ENCODE results near the gene TSPAN1.
A peak's percentile ranks its signal among the peaks of the same experiment; 100 is the strongest.
"Not testable (repeated sequence)": the region's sequence is repeated elsewhere in the genome, so short reads cannot be mapped to it uniquely, and the experiment has no call there.

Gene TSPAN1

GRCh38 chr1:46219551-46220520, 44.9 kb downstream of the TSPAN1 start:
- no peak for DNase-seq (ENCODE audit: low read depth)

GRCh38 chr1:46220808-46221207, 45.9 kb downstream of the TSPAN1 start:
- DNase-seq (ENCODE audit: low read depth) = no peak

- DNase-seq (ENCODE audit: low read depth) = no peak
These were observed 46.9 kb downstream of the TSPAN1 start for GRCh38 chr1:46221749-46222148.

- DNase-seq (ENCODE audit: low read depth) = not testable (repeated sequence)
These were observed 48.2 kb downstream of the TSPAN1 start for GRCh38 chr1:46223055-46223454.

GRCh38 chr1:46223472-46223943, 48.6 kb downstream of the TSPAN1 start:
- peak; percentile 17 for DNase-seq (ENCODE audit: low read depth)

- no peak for DNase-seq (ENCODE audit: low read depth)
These were observed 50.1 kb downstream of the TSPAN1 start for GRCh38 chr1:46224966-46225365.

- DNase-seq (ENCODE audit: low read depth) = not testable (repeated sequence)
These were observed 56.3 kb downstream of the TSPAN1 start for GRCh38 chr1:46231231-46231630.

Measured in stimulated activated CD8-positive, alpha-beta memory T cell treated with anti-CD3 and anti-CD28 coated beads, Interleukin-12 subunit alpha, Interleukin-12 subunit beta, amount 100 ng/mL, for 4 hours (primary cell).